Activated CD8-positive, alpha-beta memory T cell treated with anti-CD3 and anti-CD28 coated beads for 4 hours (primary cell): ENCODE results near the gene LPP.
"Not testable (repeated sequence)": the region's sequence is repeated elsewhere in the genome, so short reads cannot be mapped to it uniquely, and the experiment has no call there.

ENCODE experiments used
- DNase-seq, 2 donors: peaks; one replicate each; pipeline ENCODE4 v3.0.0-alpha.2; 2020; ENCODE audit warnings: low read depth in 2 of 2

LPP gene

GRCh38 chr3:188154014-188154808, at the start of gene LPP:
TSS of gene LPP (plus strand) at chr3:188154157. CDS start at chr3:188406121, 251,964 bp downstream.
- DNase-seq = peak; percentile 68 to 70

- no peak for DNase-seq
Observed at GRCh38 chr3:188106006-188106405, 48.0 kb upstream of the LPP start.

GRCh38 chr3:188106454-188106853, 47.5 kb upstream of the LPP start:
- no peak for DNase-seq

- DNase-seq = no peak
Observed at GRCh38 chr3:188106887-188107830, 46.8 kb upstream of the LPP start.

- no peak for DNase-seq
Observed at GRCh38 chr3:188108703-188109412, 45.1 kb upstream of the LPP start.

GRCh38 chr3:188111002-188111584, 42.9 kb upstream of the LPP start:
- no peak for DNase-seq

- DNase-seq = no peak
Observed at GRCh38 chr3:188113756-188114155, 40.2 kb upstream of the LPP start.

- DNase-seq = no peak
Observed at GRCh38 chr3:188119846-188120245, 34.1 kb upstream of the LPP start.

- DNase-seq = no peak
Observed at GRCh38 chr3:188122571-188123169, 31.3 kb upstream of the LPP start.

- DNase-seq = no peak
Observed at GRCh38 chr3:188123170-188123905, 30.6 kb upstream of the LPP start.

GRCh38 chr3:188124184-188124583, 29.8 kb upstream of the LPP start:
- no peak for DNase-seq

- DNase-seq = no peak
Observed at GRCh38 chr3:188125076-188125475, 28.9 kb upstream of the LPP start.

- no peak for DNase-seq
Observed at GRCh38 chr3:188126276-188126675, 27.7 kb upstream of the LPP start.

GRCh38 chr3:188126934-188127333, 27.0 kb upstream of the LPP start:
- DNase-seq = no peak

- no peak for DNase-seq
Observed at GRCh38 chr3:188128905-188129304, 25.1 kb upstream of the LPP start.

- not testable (repeated sequence) for DNase-seq
Observed at GRCh38 chr3:188131023-188131422, 22.9 kb upstream of the LPP start.

GRCh38 chr3:188133219-188133618, 20.7 kb upstream of the LPP start:
- DNase-seq = no peak

GRCh38 chr3:188133646-188134045, 20.3 kb upstream of the LPP start:
- DNase-seq = no peak

GRCh38 chr3:188134079-188134478, 19.9 kb upstream of the LPP start:
- no peak for DNase-seq

GRCh38 chr3:188134856-188135255, 19.1 kb upstream of the LPP start:
- no peak for DNase-seq

GRCh38 chr3:188135271-188135670, 18.7 kb upstream of the LPP start:
- no peak for DNase-seq
